Testis (tissue), 3 donors: ENCODE measurements around the gene SNRPA. TPM values are rescaled to one million over a fixed set of nuclear protein-coding genes. Genes with fewer than 3 reads are reported as not detected.

ENCODE experiments used
- DNase-seq: peaks from one replicate; pipeline ENCODE4 v3.0.0-alpha.2; 2019
- H3K27ac ChIP-seq, 2 donors: fragments of 200-600 bp; sonication (generic); one replicate each; pipeline ENCODE4 v1.5.1; 2019
- H3K27me3 ChIP-seq: fragments of 200-600 bp; sonication (generic); one replicate; pipeline ENCODE4 v1.5.1; 2019
- H3K36me3 ChIP-seq: fragments of 200-600 bp; sonication (generic); one replicate; pipeline ENCODE4 v1.5.1; 2017; ENCODE audit warnings: low read depth; ENCODE audit errors: missing control alignments
- H3K4me1 ChIP-seq: fragments of 200-600 bp; sonication (generic); one replicate; pipeline ENCODE4 v1.5.1; 2019
- H3K4me3 ChIP-seq, 2 donors: fragments of 200-600 bp; sonication (generic); one replicate each; pipeline ENCODE4 v1.5.1; 2017 to 2019
- H3K9me3 ChIP-seq: fragments of 200-600 bp; sonication (generic); one replicate; pipeline ENCODE4 v1.5.1; 2017
- POLR2A ChIP-seq: fragments of 450-650 bp; IDR thresholded peaks from one replicate; pipeline ENCODE4 v1.6.1; 2017; ENCODE audit warnings: antibody characterized with exemption, mild to moderate bottlenecking, moderate library complexity
- WGBS, 2 donors: methylation state at CpG; one replicate each; pipeline ENCODE4 v1.1.5; 2018; 5-methylcytosine and 5-hydroxymethylcytosine counted together
- intact Hi-C: fragments of 100-400 bp; cut with DNase I; formaldehyde crosslinking; loops from one replicate; pipeline ENCODE4 v1.15.1; 2023; ENCODE audit warnings: low total_unique reads
- polyA plus RNA-seq: library from polyadenylated mRNA; stranded (reverse); fragments of 350-450 nt; fragmentation: Illumina TruSeq; extraction: RNeasy Lipid Tissue Mini Kit (QIAGEN cat#74804); gene quantifications from one replicate; pipeline ENCODE4 v1.2.3, GENCODE V29; 2014; ENCODE audit warnings: low read depth, low replicate concordance; ENCODE audit not compliant: insufficient read depth
- total RNA-seq, 2 donors: library from RNA; depleted of rRNA; stranded (reverse); fragments of >200 nt; gene quantifications; one replicate each; pipeline ENCODE4 v1.2.3, GENCODE V29; 2016
- TF ChIP-seq, protein P1 (sequence below), 3 experiments: fragments of 450-650 bp in 2 of 3; fragments of 200-600 bp in 1 of 3; sonication (generic) in 1 of 3; IDR thresholded peaks; one replicate each; pipeline ENCODE4 v1.5.1; 2016 to 2019; ENCODE audit warnings: antibody characterized with exemption in 3 of 3, mild to moderate bottlenecking in 2 of 3, moderate library complexity in 1 of 3

Gene SNRPA
- total and polyA plus RNA-seq, 3 donors from 2014 or later: 67.8 to 91.5 (median 89.8) TPM

- Histone ChIP-seq H3K36me3 (no peaks in the 10 kb centered on the region), H3K27ac (no peak overlapping the region), H3K9me3 (no peaks in the 10 kb centered on the region), H3K4me3 (no peak overlapping the region), H3K27me3 (no peaks in the 10 kb centered on the region), H3K4me1 (peaks cover 12% of the 10 kb centered on the region)
- WGBS, 2 donors: 82 to 87% methylated on average over 10 of the region's 10 CpGs
- DNase-seq: no peak
- intact Hi-C loops: no loop called here
- TF ChIP-seq, protein P1, sequence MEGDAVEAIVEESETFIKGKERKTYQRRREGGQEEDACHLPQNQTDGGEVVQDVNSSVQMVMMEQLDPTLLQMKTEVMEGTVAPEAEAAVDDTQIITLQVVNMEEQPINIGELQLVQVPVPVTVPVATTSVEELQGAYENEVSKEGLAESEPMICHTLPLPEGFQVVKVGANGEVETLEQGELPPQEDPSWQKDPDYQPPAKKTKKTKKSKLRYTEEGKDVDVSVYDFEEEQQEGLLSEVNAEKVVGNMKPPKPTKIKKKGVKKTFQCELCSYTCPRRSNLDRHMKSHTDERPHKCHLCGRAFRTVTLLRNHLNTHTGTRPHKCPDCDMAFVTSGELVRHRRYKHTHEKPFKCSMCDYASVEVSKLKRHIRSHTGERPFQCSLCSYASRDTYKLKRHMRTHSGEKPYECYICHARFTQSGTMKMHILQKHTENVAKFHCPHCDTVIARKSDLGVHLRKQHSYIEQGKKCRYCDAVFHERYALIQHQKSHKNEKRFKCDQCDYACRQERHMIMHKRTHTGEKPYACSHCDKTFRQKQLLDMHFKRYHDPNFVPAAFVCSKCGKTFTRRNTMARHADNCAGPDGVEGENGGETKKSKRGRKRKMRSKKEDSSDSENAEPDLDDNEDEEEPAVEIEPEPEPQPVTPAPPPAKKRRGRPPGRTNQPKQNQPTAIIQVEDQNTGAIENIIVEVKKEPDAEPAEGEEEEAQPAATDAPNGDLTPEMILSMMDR (IDR thresholded peaks at IDR 0.05): no peak
These were observed 24.6 kb downstream of the SNRPA start for GRCh38 chr19:40775632-40776022.

DNA sequence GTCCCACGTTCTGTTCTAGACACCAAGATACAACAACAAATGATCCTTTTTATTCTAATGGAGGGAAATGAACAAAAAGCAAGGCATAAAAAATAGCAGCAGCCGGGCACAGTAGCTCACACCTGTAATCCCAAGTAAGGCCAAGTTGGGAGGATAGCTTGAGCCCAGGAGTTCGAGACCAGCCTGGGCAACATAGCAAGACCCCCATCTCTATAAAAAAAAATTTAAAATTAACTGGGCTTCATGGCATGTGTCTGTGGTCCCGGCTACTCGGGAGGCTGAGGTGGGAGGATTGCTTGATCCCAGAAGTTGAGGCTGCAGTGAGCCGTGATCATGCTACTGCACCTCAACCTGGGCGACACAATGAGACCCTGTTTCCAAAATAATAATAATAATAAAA is 25.4 kb downstream of the SNRPA start:
- H3K27me3 ChIP-seq: no peaks in the 10 kb centered on the region
- no peak overlapping the region for H3K4me3 ChIP-seq
- H3K4me1 ChIP-seq: peaks cover 12% of the 10 kb centered on the region
- DNase-seq: no peak
- intact Hi-C loops: no loop called here
- TF ChIP-seq POLR2A: no peak
- TF ChIP-seq, protein P1 (IDR thresholded peaks at IDR 0.05): no peak
- H3K36me3 ChIP-seq: no peaks in the 10 kb centered on the region
- H3K9me3 ChIP-seq: no peaks in the 10 kb centered on the region
- WGBS, 2 donors: 60 to 75% methylated on average over 7 of the region's 7 CpGs
- peak overlapping the region in 1 of 2 donors; percentile 95 for H3K27ac ChIP-seq

GRCh38 chr19:40776932-40777644 is 26.1 kb downstream of the SNRPA start:
- Histone ChIP-seq H3K27ac (peak overlapping the region; percentile 95 to 96), H3K9me3 (no peaks in the 10 kb centered on the region), H3K27me3 (no peaks in the 10 kb centered on the region), H3K36me3 (no peaks in the 10 kb centered on the region), H3K4me1 (peaks cover 12% of the 10 kb centered on the region), H3K4me3 (peak overlapping the region; percentile 73 to 95)
- 8 to 10% methylated on average over 13 of the region's 13 CpGs for WGBS, 2 donors
- peak; percentile 97 for DNase-seq
- intact Hi-C loops: no loop called here
- TF ChIP-seq POLR2A: no peak
- TF ChIP-seq, protein P1 (IDR thresholded peaks at IDR 0.05): no peak

DNA sequence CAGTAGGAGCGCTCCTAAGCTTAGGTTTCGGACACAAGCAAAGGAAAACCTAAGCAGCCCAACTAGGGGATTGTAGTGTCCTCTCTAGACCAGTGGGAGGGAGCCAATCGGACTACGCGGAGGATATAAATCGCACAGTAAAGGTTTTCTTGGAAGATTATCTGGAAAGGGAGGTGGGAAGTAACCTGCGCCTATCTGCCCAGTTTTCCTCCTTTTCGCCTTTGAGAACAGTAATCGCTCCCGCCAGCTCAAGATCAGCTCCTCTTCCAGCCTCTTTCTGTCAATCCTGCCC is 26.6 kb downstream of the SNRPA start:
- WGBS, 2 donors: 0% methylated on average over 10 of the region's 10 CpGs
- H3K27me3 ChIP-seq: no peaks in the 10 kb centered on the region
- intact Hi-C loops: no loop called here
- H3K27ac ChIP-seq: peak overlapping the region; percentile 95 to 96
- H3K4me3 ChIP-seq: peak overlapping the region; percentile 73 to 95
- no peak for DNase-seq
- H3K36me3 ChIP-seq: no peaks in the 10 kb centered on the region
- H3K9me3 ChIP-seq: no peaks in the 10 kb centered on the region
- peaks cover 12% of the 10 kb centered on the region for H3K4me1 ChIP-seq
- no peak for TF ChIP-seq POLR2A
- TF ChIP-seq, protein P1 (IDR thresholded peaks at IDR 0.05): no peak
